ENCODE data around the gene COMMD1.

COMMD1 gene

GRCh38 chr2:61949714-61950560 is 44.5 kb downstream of the COMMD1 start:
- Histone ChIP-seq H3K79me2 (ENCODE audit: control insufficient read depth, low read length) (no peaks in the 10 kb centered on the region), H3K9me3 (ENCODE audit: control insufficient read depth, insufficient read depth, low read length) (peaks cover 6% of the 10 kb centered on the region), H3K4me1 (ENCODE audit: control insufficient read depth, low read length) (no peaks in the 10 kb centered on the region), H3K36me3 (ENCODE audit: control insufficient read depth, low read length) (no peaks in the 10 kb centered on the region), H3K4me2 (ENCODE audit: low read length) (no peak overlapping the region), H3F3A (ENCODE audit: control insufficient read depth, insufficient read depth) (no peaks in the 10 kb centered on the region), H3K4me3 (ENCODE audit: low read length) (no peak overlapping the region), H3K27ac (ENCODE audit: low read depth, low read length) (no peak overlapping the region), H3K9me2 (replicated peaks; ENCODE audit: control insufficient read depth, low read length) (no peaks in the 10 kb centered on the region), H4K20me1 (ENCODE audit: control insufficient read depth, insufficient read depth, low read depth, low read length) (no peaks in the 10 kb centered on the region), H3K27me3 (ENCODE audit: control insufficient read depth, low read length) (no peaks in the 10 kb centered on the region)
- no peak for TF ChIP-seq CTCF (IDR thresholded peaks at IDR 0.05; ENCODE audit: low read depth, low read length, poor library complexity, severe bottlenecking)
- no peak for TF ChIP-seq EZH2phosphoT487 (IDR thresholded peaks at IDR 0.05; ENCODE audit: borderline replicate concordance, low read length)

GRCh38 chr2:61950571-61951315 is 45.3 kb downstream of the COMMD1 start:
- no peaks in the 10 kb centered on the region for H3K9me2 ChIP-seq (replicated peaks; ENCODE audit: control insufficient read depth, low read length)
- H3K79me2 ChIP-seq (ENCODE audit: control insufficient read depth, low read length) = no peaks in the 10 kb centered on the region
- H3K27me3 ChIP-seq (ENCODE audit: control insufficient read depth, low read length) = no peaks in the 10 kb centered on the region
- H3K4me3 ChIP-seq (ENCODE audit: low read length) = no peak overlapping the region
- no peaks in the 10 kb centered on the region for H3F3A ChIP-seq (ENCODE audit: control insufficient read depth, insufficient read depth)
- no peak overlapping the region for H3K4me2 ChIP-seq (ENCODE audit: low read length)
- no peaks in the 10 kb centered on the region for H4K20me1 ChIP-seq (ENCODE audit: control insufficient read depth, insufficient read depth, low read depth, low read length)
- H3K36me3 ChIP-seq (ENCODE audit: control insufficient read depth, low read length) = no peaks in the 10 kb centered on the region
- H3K4me1 ChIP-seq (ENCODE audit: control insufficient read depth, low read length) = no peaks in the 10 kb centered on the region
- peaks cover 6% of the 10 kb centered on the region for H3K9me3 ChIP-seq (ENCODE audit: control insufficient read depth, insufficient read depth, low read length)
- H3K27ac ChIP-seq (ENCODE audit: low read depth, low read length) = no peak overlapping the region
- TF ChIP-seq CTCF (IDR thresholded peaks at IDR 0.05; ENCODE audit: low read depth, low read length, poor library complexity, severe bottlenecking) (no peak), EZH2phosphoT487 (IDR thresholded peaks at IDR 0.05; ENCODE audit: borderline replicate concordance, low read length) (no peak)

GRCh38 chr2:61951881-61952280 is 46.4 kb downstream of the COMMD1 start:
- H3K4me1 ChIP-seq (ENCODE audit: control insufficient read depth, low read length) = no peaks in the 10 kb centered on the region
- no peaks in the 10 kb centered on the region for H3K27me3 ChIP-seq (ENCODE audit: control insufficient read depth, low read length)
- H3K4me3 ChIP-seq (ENCODE audit: low read length) = no peak overlapping the region
- no peak overlapping the region for H3K27ac ChIP-seq (ENCODE audit: low read depth, low read length)
- H3K79me2 ChIP-seq (ENCODE audit: control insufficient read depth, low read length) = no peaks in the 10 kb centered on the region
- H3F3A ChIP-seq (ENCODE audit: control insufficient read depth, insufficient read depth) = no peaks in the 10 kb centered on the region
- peaks cover 6% of the 10 kb centered on the region for H3K9me3 ChIP-seq (ENCODE audit: control insufficient read depth, insufficient read depth, low read length)
- H3K4me2 ChIP-seq (ENCODE audit: low read length) = no peak overlapping the region
- no peak for TF ChIP-seq CTCF (IDR thresholded peaks at IDR 0.05; ENCODE audit: low read depth, low read length, poor library complexity, severe bottlenecking)
- TF ChIP-seq EZH2phosphoT487 (IDR thresholded peaks at IDR 0.05; ENCODE audit: borderline replicate concordance, low read length) = no peak
- no peaks in the 10 kb centered on the region for H4K20me1 ChIP-seq (ENCODE audit: control insufficient read depth, insufficient read depth, low read depth, low read length)
- no peaks in the 10 kb centered on the region for H3K9me2 ChIP-seq (replicated peaks; ENCODE audit: control insufficient read depth, low read length)
- H3K36me3 ChIP-seq (ENCODE audit: control insufficient read depth, low read length) = no peaks in the 10 kb centered on the region

All from DOHH2 (cell line).